ENCODE measurements around the gene SSBP3. TPM values are rescaled to one million over a fixed set of nuclear protein-coding genes. Genes with fewer than 3 reads are reported as not detected.

Gene SSBP3
- total RNA-seq, 2 experiments from 2014 or later: 55.0 to 58.3 TPM

DNA sequence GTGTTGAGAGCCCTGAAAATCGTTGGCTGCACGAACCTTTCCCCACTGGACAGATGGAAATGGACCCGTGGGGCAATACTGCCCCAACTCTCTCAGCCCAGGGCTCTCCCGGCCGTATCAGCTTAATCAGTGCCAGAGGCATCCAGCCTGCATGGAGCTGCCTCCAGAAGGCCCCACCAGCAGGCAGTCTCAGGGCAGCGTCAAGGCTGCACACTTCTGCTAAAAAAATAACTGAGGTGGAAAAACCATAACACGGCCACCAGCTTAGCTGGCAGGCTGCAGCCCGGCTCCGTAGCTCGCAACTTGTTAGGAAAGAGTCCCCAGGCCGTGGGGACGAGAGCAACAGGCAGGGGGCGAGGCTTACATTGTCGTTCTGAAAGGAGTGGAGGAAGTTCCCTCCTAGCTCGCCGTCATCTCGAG is 178.3 kb downstream of the SSBP3 start:
- no peaks in the 10 kb centered on the region for H3K9me3 Mint-ChIP-seq
- no peak overlapping the region for H3K4me3 Mint-ChIP-seq
- CTCF ChIA-PET: no interaction called here
- no peaks in the 10 kb centered on the region for H3K27me3 Mint-ChIP-seq (ENCODE audit: low read depth)
- H3K27ac Mint-ChIP-seq: no peak overlapping the region
- intact Hi-C loops (cut with micrococcal nuclease): loop anchor here (1.0 to 2.0 kb wide), 2 partner anchors 37 to 49 kb away; no protein-coding TSS in a partner anchor
- peaks cover 3% of the 10 kb centered on the region for H3K36me3 Mint-ChIP-seq (ENCODE audit: low read depth)
- H3K4me1 Mint-ChIP-seq (ENCODE audit: low read depth): peaks cover 26% of the 10 kb centered on the region
- DNase-seq: no peak

GRCh38 chr1:54227091-54227602 is 179.0 kb downstream of the SSBP3 start:
- H3K27ac Mint-ChIP-seq: peak overlapping the region; percentile 46
- no peak overlapping the region for H3K4me3 Mint-ChIP-seq
- CTCF ChIA-PET: interaction anchor here (0.7 kb wide), 1 partner anchor 263 kb away, joined by 4 read pairs; no protein-coding TSS in a partner anchor
- intact Hi-C loops (cut with micrococcal nuclease): loop anchor here (1.0 kb wide), 1 partner anchor 36 kb away; no protein-coding TSS in a partner anchor
- DNase-seq: peak; percentile 17
- peaks cover 3% of the 10 kb centered on the region for H3K36me3 Mint-ChIP-seq (ENCODE audit: low read depth)
- H3K4me1 Mint-ChIP-seq (ENCODE audit: low read depth): peaks cover 26% of the 10 kb centered on the region
- H3K27me3 Mint-ChIP-seq (ENCODE audit: low read depth): no peaks in the 10 kb centered on the region
- no peaks in the 10 kb centered on the region for H3K9me3 Mint-ChIP-seq

DNA sequence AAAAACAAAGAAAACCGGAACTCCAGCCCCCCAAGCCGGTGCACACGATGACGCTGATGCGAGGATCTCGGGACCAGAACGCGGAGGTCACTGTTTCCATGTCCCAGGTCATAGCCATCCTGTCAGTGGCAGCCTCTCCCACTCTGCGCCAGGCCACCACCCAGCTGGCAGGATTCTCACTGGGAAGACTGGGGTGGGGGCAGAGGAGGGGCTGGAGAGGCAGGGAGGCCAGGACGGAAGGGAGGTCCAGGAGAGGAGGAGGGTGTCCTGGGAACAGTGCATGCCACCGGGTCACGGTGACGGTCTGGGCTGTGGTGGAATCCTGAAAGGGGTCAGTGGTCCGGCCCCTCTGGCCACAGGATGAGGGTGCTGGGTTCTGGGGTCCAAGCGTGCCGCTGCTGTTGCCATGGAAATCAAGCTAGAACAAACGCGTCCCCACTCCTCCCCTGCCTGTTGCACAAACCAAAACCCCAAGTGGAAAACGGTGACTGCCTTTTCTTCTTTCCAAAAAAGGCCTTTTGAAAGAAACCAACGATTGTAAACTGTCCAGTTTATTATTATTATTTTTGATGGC is 180.1 kb downstream of the SSBP3 start:
- CTCF ChIA-PET: no interaction called here
- H3K27ac Mint-ChIP-seq: no peak overlapping the region
- DNase-seq: no peak
- peaks cover 4% of the 10 kb centered on the region for H3K36me3 Mint-ChIP-seq (ENCODE audit: low read depth)
- intact Hi-C loops (cut with micrococcal nuclease): no loop called here
- H3K4me1 Mint-ChIP-seq (ENCODE audit: low read depth): peaks cover 26% of the 10 kb centered on the region
- no peaks in the 10 kb centered on the region for H3K27me3 Mint-ChIP-seq (ENCODE audit: low read depth)
- no peak overlapping the region for H3K4me3 Mint-ChIP-seq
- no peaks in the 10 kb centered on the region for H3K9me3 Mint-ChIP-seq

- no peaks in the 10 kb centered on the region for H3K27me3 Mint-ChIP-seq (ENCODE audit: low read depth)
- H3K4me3 Mint-ChIP-seq: no peak overlapping the region
- peaks cover 4% of the 10 kb centered on the region for H3K36me3 Mint-ChIP-seq (ENCODE audit: low read depth)
- peak overlapping the region; percentile 8 for H3K27ac Mint-ChIP-seq
- intact Hi-C loops (cut with micrococcal nuclease): no loop called here
- H3K9me3 Mint-ChIP-seq: no peaks in the 10 kb centered on the region
- no peak for DNase-seq
- CTCF ChIA-PET: no interaction called here
- H3K4me1 Mint-ChIP-seq (ENCODE audit: low read depth): peaks cover 19% of the 10 kb centered on the region
Observed at GRCh38 chr1:54225378-54225777, 180.8 kb downstream of the SSBP3 start.

DNA sequence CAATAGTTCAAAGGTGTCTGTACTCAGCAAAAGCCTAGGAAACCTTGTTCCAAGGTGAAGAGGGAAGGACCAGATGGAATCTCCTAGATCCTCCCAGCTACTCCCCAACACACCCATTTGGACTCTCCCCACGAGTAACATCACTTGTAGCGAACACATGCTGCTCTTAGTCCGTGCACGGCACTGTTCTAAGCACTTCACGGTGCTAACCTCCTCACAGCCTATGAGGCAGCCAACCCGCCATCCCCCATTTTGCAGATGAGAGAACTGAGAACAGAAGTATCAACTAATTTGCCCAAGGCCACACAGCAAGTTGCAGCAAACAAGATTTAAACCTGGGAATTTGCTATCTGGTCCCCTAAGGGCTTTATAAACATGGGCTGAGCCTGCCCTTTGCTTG is 182.0 kb downstream of the SSBP3 start:
- H3K4me1 Mint-ChIP-seq (ENCODE audit: low read depth): peaks cover 12% of the 10 kb centered on the region
- H3K27ac Mint-ChIP-seq: no peak overlapping the region
- H3K27me3 Mint-ChIP-seq (ENCODE audit: low read depth): no peaks in the 10 kb centered on the region
- CTCF ChIA-PET: no interaction called here
- H3K36me3 Mint-ChIP-seq (ENCODE audit: low read depth): peaks cover 6% of the 10 kb centered on the region
- no peak overlapping the region for H3K4me3 Mint-ChIP-seq
- no peak for DNase-seq
- no peaks in the 10 kb centered on the region for H3K9me3 Mint-ChIP-seq
- intact Hi-C loops (cut with micrococcal nuclease): no loop called here

DNA sequence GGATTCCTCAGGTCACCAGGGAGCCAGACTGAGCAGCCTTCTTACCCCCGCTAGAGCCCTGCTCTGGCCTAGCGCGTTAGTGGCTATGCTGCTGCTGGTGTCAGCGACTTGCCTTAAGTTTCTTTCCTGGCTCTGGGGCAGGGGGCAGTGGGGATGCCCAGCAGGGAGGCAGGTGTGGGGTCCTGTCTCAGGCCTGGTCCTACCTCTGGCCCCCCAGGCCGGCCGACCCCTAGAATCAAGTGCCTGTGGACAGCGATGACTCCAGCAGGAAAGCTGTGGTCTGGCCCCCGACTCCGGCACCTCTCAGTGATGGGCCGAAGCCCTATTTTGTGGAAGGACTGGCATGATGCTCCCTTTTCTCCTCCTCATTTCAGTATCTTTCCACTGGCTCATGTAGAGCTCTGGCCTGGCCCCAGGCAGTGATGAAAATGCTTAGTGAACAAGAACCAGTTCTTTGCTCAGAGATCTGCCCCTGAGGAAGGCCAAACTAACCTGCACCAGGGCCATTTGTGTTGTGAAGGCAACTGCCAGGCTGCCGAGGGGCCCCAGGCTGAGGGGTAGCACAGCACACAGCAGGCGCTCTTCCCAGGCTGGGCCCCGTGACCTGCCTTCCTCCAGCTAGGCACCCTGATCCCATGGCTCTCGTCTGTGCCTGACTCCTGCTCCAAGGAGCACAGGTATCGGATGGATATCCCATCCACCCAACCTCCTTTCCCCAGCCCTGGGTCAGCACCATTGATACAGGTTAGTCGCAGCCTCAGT is 182.6 kb downstream of the SSBP3 start:
- H3K27me3 Mint-ChIP-seq (ENCODE audit: low read depth): no peaks in the 10 kb centered on the region
- intact Hi-C loops (cut with micrococcal nuclease): no loop called here
- no peak for DNase-seq
- no peaks in the 10 kb centered on the region for H3K9me3 Mint-ChIP-seq
- H3K4me3 Mint-ChIP-seq: no peak overlapping the region
- no peak overlapping the region for H3K27ac Mint-ChIP-seq
- peaks cover 6% of the 10 kb centered on the region for H3K36me3 Mint-ChIP-seq (ENCODE audit: low read depth)
- peaks cover 9% of the 10 kb centered on the region for H3K4me1 Mint-ChIP-seq (ENCODE audit: low read depth)
- CTCF ChIA-PET: no interaction called here

- no peak for DNase-seq
- Mint-ChIP-seq H3K4me1 (ENCODE audit: low read depth) (peaks cover 9% of the 10 kb centered on the region), H3K36me3 (ENCODE audit: low read depth) (peaks cover 9% of the 10 kb centered on the region), H3K4me3 (no peak overlapping the region), H3K9me3 (no peaks in the 10 kb centered on the region), H3K27me3 (ENCODE audit: low read depth) (no peaks in the 10 kb centered on the region), H3K27ac (no peak overlapping the region)
- intact Hi-C loops (cut with micrococcal nuclease): no loop called here
- CTCF ChIA-PET: no interaction called here
Observed at GRCh38 chr1:54222711-54223110, 183.5 kb downstream of the SSBP3 start.

DNA sequence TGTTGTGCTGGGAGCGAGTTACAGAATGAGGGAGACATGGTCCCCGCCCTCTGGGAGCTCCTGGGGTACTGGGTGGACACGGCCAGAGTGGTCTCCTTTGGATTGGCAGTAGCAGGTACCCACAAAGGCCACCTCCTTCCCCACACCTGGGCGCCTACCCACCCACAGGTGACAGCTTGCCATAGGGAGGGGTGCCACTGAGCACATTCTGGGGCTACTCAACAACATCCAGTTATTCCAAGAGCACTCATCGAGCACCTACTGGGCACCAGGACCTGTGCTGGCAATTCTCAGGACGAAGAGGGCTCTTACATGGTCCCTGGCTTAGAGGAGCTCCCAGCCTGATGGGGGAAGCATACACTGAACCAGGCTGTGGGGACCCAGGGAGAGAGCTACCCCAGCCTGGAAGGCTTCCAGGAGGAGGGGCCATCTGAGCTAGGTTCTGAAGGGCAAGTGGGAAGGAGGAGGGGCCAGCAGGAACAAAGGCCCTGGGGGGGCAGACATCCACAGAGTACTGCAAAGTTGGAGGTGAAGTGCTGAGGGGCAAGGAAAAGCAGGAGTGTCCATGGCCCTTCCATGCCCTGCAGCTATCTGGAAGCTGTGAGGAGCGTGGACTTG is 184.2 kb downstream of the SSBP3 start:
- Mint-ChIP-seq H3K4me1 (ENCODE audit: low read depth) (peaks cover 3% of the 10 kb centered on the region), H3K36me3 (ENCODE audit: low read depth) (peaks cover 15% of the 10 kb centered on the region), H3K4me3 (no peak overlapping the region), H3K27me3 (ENCODE audit: low read depth) (no peaks in the 10 kb centered on the region), H3K9me3 (no peaks in the 10 kb centered on the region), H3K27ac (no peak overlapping the region)
- no peak for DNase-seq
- CTCF ChIA-PET: no interaction called here
- intact Hi-C loops (cut with micrococcal nuclease): no loop called here

- CTCF ChIA-PET: interaction anchor here (1.2 to 1.7 kb wide), 2 partner anchors 18 to 268 kb away, joined by 4 read pairs; no protein-coding TSS in a partner anchor
- no peaks in the 10 kb centered on the region for H3K9me3 Mint-ChIP-seq
Observed at GRCh38 chr1:54221113-54221834, 184.9 kb downstream of the SSBP3 start.

DNA sequence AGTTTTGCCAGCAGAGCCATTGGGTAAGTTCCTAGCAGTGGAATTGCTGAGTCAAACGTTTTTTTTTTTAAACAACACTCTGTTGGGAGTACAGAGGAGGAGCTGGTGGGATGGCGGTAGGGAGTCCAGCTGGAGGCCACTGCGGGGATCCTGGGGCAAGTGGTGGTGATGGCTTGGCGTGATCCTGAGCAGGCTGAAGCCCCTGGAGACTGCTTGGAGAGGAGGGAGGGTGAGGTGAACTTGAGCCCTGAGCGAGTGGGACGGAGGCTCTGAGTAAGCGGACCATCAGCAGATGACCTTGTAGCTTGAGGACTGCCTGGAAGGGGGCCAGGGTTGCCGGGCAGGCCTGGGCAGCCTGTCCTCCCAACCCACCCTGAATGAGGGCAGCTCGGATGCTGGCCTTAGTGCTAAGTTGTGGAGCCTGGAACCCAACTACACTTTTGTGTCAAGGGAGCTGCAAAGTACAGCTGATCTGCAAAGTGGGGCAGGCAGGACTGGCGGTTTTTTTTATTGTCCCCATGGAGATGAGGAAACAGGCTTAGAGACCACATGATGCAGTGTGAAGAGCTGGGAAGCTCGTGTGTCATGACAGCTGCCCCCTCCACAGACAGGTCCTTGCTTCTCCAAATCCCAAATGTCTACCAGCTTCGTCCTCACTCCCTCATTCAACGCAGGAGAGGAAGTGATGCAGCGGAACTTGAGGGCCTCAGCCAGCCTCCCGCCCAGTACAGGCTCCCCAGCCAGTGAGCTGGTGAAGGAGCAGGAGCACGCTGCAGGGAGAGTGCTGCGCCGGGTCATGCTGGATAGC is 186.0 kb downstream of the SSBP3 start:
- intact Hi-C loops (cut with micrococcal nuclease): no loop called here
- Mint-ChIP-seq H3K4me1 (ENCODE audit: low read depth) (peaks cover 3% of the 10 kb centered on the region), H3K27ac (peak overlapping the region; percentile 10), H3K4me3 (no peak overlapping the region), H3K9me3 (no peaks in the 10 kb centered on the region), H3K27me3 (ENCODE audit: low read depth) (no peaks in the 10 kb centered on the region), H3K36me3 (ENCODE audit: low read depth) (peaks cover 25% of the 10 kb centered on the region)
- no peak for DNase-seq
- CTCF ChIA-PET: interaction anchor here (0.6 to 1.7 kb wide), 4 partner anchors 17 to 279 kb away, joined by 3 to 4 read pairs (median 4); no protein-coding TSS in a partner anchor

More at GRCh38 chr1:54221113-54221834, 184.9 kb downstream of the SSBP3 start:
- Mint-ChIP-seq H3K27ac (peak overlapping the region; percentile 37), H3K4me1 (ENCODE audit: low read depth) (peaks cover 3% of the 10 kb centered on the region), H3K4me3 (no peak overlapping the region), H3K27me3 (ENCODE audit: low read depth) (no peaks in the 10 kb centered on the region), H3K36me3 (ENCODE audit: low read depth) (peaks cover 20% of the 10 kb centered on the region)
- no peak for DNase-seq
- intact Hi-C loops (cut with micrococcal nuclease): no loop called here

DNA sequence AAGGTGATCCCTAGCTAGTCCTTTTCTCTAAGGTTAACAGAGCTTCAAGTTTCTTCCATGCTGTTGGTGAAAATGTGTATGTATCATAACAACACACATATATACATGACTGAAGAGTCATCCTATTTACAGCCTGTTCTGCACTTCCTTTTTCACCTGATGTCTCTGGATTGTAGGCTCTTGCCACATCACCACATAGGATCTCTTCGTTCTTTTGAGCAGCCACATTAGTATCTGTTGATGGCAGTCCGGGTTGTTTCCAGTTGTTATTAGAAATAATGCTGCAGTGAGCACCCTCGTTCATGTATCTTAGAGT is 186.5 kb downstream of the SSBP3 start:
- intact Hi-C loops (cut with micrococcal nuclease): no loop called here
- Mint-ChIP-seq H3K36me3 (ENCODE audit: low read depth) (peaks cover 25% of the 10 kb centered on the region), H3K4me3 (no peak overlapping the region), H3K27me3 (ENCODE audit: low read depth) (no peaks in the 10 kb centered on the region), H3K4me1 (ENCODE audit: low read depth) (peaks cover 3% of the 10 kb centered on the region), H3K9me3 (no peaks in the 10 kb centered on the region), H3K27ac (peak overlapping the region; percentile 4)
- CTCF ChIA-PET: interaction anchor here (1.6 to 1.7 kb wide), 2 partner anchors 269 to 280 kb away, joined by 3 to 4 read pairs; no protein-coding TSS in a partner anchor
- no peak for DNase-seq

All from activated naive CD4-positive, alpha-beta T cell treated with anti-CD3 and anti-CD28 coated beads for 36 hours (primary cell).